ENCODE data around the gene RPLP2. TPM values are rescaled to one million over a fixed set of nuclear protein-coding genes. Genes with fewer than 3 reads are reported as not detected.

The RPLP2 gene
- polyA plus RNA-seq, 1 donor: 1,325 TPM

DNA sequence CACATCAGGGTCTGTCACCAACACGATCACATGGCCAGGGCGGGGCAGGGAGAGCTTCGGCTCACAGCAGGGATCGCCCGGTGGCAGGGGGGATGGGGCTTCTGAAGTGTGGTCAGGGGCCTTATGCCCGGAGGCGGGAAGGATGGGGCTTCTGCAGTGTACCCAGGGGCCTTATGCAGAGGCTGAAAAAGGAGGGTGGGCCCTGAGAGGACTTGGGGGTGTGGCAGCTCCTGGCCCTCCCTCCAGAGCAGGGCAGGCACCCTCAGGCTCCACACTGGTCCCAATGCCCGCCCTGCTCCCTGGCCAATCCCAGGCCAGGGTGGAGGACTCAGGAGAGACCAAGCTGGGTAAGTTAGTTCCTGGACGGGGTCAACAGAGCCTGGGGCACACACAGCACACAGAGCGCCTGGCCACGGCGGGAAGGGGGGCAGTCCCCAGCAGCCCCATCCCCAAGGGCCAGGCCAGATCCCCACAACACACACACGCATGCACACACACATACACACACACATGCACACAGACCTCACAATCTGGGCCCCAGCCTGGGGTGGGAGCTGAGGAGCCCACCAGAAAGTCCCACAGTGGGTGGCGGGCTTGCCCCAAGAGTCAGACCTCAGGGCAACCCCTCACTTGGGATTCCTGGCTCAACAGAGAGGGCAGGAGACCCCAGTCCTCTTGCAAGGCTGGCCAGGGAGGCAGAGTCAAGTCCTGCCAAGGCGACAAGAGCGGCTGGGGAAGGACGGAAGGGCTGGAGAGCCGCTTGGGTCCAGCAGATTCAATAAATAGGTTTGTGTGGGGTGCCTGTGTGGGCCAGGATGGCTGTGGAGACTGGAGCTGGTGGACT, 18.8 kb upstream of the RPLP2 start:
- Histone ChIP-seq H3K9me3 (ENCODE audit: control insufficient read depth, low read depth, low read length) (no peaks in the 10 kb centered on the region), H3K4me1 (ENCODE audit: control insufficient read depth, insufficient read depth, low read length) (peaks cover 16% of the 10 kb centered on the region), H3K36me3 (ENCODE audit: control insufficient read depth, insufficient read depth, low read length) (peaks cover 16% of the 10 kb centered on the region), H3K27me3 (ENCODE audit: control insufficient read depth, insufficient read depth, low read length) (peaks cover 15% of the 10 kb centered on the region), H3K27ac (ENCODE audit: low read length) (no peak overlapping the region), H3K4me3 (ENCODE audit: low read length) (no peak overlapping the region)
- WGBS (ENCODE audit: insufficient coverage, low lambda C conversion rate): no CpG with 5 or more reads among the region's 18 CpGs
- no peak for DNase-seq

DNA sequence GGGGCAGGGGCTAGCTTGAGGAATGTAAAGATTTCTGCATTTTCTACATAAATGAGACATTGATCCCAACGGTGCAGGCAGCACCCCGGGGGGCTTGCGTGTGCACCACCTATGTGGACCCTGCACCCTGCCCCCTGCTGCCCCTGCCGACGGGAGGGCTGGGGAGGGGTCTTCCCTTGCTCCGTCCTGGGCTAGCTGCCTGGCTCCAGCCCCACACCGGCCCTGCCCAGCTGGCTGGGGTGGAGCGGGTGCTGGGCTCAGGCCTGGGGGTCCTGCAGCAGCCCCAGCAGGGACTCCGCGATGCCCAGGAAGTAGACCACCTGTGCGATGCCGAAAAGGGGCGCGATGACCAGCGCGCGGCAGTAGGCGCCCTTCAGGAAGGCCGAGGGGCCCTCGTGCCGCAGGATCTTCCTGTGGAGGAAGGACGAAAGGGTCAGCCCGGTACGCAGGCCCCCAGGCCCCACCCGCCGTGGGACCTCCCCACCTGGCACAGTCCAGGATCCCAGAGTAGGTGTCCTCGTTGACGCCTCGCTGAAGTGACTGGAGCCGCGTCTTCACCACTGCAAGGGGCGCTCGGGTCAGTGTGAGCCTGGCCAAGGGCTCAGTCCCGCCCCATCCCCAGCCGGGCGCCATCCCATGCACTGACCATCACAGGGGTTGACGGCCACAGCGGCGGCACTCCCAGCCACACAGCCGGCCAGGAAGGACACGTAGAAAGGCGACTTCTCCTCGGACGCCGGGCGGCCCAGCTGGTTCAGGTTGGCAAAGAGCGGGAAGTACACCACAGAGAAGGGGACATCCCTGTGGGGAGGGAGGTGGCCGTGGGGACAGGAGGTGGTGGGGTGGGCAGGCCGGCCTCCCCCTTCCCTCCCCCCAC, 17.9 kb upstream of the RPLP2 start:
- H3K27me3 ChIP-seq (ENCODE audit: control insufficient read depth, insufficient read depth, low read length): peaks cover 15% of the 10 kb centered on the region
- WGBS (ENCODE audit: insufficient coverage, low lambda C conversion rate): no CpG with 5 or more reads among the region's 49 CpGs
- H3K36me3 ChIP-seq (ENCODE audit: control insufficient read depth, insufficient read depth, low read length): peaks cover 16% of the 10 kb centered on the region
- no peak overlapping the region for H3K4me3 ChIP-seq (ENCODE audit: low read length)
- DNase-seq: no peak
- H3K9me3 ChIP-seq (ENCODE audit: control insufficient read depth, low read depth, low read length): no peaks in the 10 kb centered on the region
- H3K27ac ChIP-seq (ENCODE audit: low read length): no peak overlapping the region
- H3K4me1 ChIP-seq (ENCODE audit: control insufficient read depth, insufficient read depth, low read length): peaks cover 24% of the 10 kb centered on the region

DNA sequence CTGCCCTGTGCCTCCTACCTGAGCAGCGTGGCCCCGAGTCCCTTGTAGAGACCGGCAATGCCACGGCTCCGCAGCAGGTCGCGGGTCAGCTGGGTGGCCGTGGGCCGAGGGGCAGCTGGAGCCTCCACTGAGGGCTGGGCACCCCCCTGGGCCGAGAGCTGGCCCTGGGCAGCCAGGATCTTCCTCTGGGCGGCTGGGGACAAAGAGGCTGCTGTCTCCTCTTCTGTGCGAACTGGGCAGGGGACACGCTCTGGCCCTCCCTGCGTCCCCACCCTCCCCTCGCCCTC, 17.3 kb upstream of the RPLP2 start:
- WGBS (ENCODE audit: insufficient coverage, low lambda C conversion rate): no CpG with 5 or more reads among the region's 15 CpGs

DNA sequence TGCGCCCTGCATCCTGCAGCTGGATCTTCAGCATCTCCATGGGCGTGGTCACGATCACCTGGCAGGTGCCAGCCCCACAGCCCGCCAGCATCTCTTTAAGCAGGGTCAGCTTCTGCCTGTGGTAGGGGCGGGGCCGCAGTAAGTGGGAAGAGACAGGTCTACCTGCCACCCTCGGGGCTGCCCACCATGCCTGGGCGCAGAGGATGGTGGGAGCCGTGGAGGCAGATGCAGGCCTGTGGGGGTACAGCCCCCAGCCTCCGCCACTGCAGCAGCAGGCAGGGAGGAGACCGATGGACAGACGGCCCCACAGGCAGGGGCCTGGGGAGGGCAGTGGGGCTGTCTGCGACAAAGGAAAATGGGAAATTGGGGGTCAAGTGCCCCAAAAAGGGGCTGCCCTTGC, 16.9 kb upstream of the RPLP2 start:
- H3K27ac ChIP-seq (ENCODE audit: low read length): no peak overlapping the region
- WGBS (ENCODE audit: insufficient coverage, low lambda C conversion rate): no CpG with 5 or more reads among the region's 13 CpGs
- H3K9me3 ChIP-seq (ENCODE audit: control insufficient read depth, low read depth, low read length): no peaks in the 10 kb centered on the region
- no peak for DNase-seq
- peaks cover 16% of the 10 kb centered on the region for H3K36me3 ChIP-seq (ENCODE audit: control insufficient read depth, insufficient read depth, low read length)
- no peak overlapping the region for H3K4me3 ChIP-seq (ENCODE audit: low read length)
- peaks cover 27% of the 10 kb centered on the region for H3K4me1 ChIP-seq (ENCODE audit: control insufficient read depth, insufficient read depth, low read length)
- peaks cover 15% of the 10 kb centered on the region for H3K27me3 ChIP-seq (ENCODE audit: control insufficient read depth, insufficient read depth, low read length)

More for the DNA sequence above, 17.3 kb upstream of the RPLP2 start:
- H3K27me3 ChIP-seq (ENCODE audit: control insufficient read depth, insufficient read depth, low read length): peaks cover 15% of the 10 kb centered on the region
- H3K4me1 ChIP-seq (ENCODE audit: control insufficient read depth, insufficient read depth, low read length): peaks cover 27% of the 10 kb centered on the region
- peaks cover 16% of the 10 kb centered on the region for H3K36me3 ChIP-seq (ENCODE audit: control insufficient read depth, insufficient read depth, low read length)
- no peak for DNase-seq
- no peaks in the 10 kb centered on the region for H3K9me3 ChIP-seq (ENCODE audit: control insufficient read depth, low read depth, low read length)
- no peak overlapping the region for H3K27ac ChIP-seq (ENCODE audit: low read length)
- H3K4me3 ChIP-seq (ENCODE audit: low read length): no peak overlapping the region

GRCh38 chr11:793556-793955, 16.2 kb upstream of the RPLP2 start:
- no peak for DNase-seq
- H3K27me3 ChIP-seq (ENCODE audit: control insufficient read depth, insufficient read depth, low read length): peaks cover 14% of the 10 kb centered on the region
- no peak overlapping the region for H3K27ac ChIP-seq (ENCODE audit: low read length)
- H3K36me3 ChIP-seq (ENCODE audit: control insufficient read depth, insufficient read depth, low read length): peaks cover 16% of the 10 kb centered on the region
- WGBS (ENCODE audit: insufficient coverage, low lambda C conversion rate): no CpG with 5 or more reads among the region's 7 CpGs
- no peak overlapping the region for H3K4me3 ChIP-seq (ENCODE audit: low read length)
- H3K9me3 ChIP-seq (ENCODE audit: control insufficient read depth, low read depth, low read length): no peaks in the 10 kb centered on the region
- peaks cover 30% of the 10 kb centered on the region for H3K4me1 ChIP-seq (ENCODE audit: control insufficient read depth, insufficient read depth, low read length)

DNA sequence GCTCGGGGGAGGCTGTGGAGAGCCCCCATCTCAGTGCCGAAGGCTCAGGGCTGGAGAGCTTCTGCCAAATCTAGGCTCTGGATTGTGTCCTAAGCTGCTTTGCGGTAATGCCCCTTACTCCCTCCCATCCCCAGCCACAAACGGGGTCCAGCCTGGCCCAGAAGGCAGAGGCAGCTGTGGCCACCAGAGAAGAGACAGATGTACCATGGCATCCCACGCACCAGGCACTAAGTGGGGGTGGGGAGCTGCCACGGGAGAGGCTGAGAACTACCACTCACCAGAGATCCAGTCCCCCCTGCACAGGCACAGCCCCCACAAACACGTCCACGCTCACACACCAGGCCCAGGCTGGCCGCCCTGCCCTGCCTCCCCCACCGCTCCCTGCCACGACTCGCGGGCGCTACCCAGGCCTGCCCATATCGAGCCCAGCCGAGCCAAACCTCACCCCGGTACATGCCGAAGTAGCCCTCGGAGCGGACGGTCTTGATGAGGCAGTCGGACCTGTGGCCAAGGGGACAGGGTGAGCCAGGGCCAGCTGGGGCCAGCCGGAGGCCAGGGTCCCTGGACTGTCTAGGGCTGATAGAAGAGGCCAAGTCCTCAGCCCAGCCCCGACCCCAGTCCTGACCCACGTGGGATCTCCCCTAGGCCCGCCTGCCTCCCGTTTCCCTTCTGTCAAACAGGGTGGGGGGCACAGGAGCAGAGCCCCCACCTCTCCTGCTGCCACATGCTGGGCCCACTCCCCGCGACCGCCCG, 15.6 kb upstream of the RPLP2 start:
- H3K4me3 ChIP-seq (ENCODE audit: low read length): no peak overlapping the region
- DNase-seq: no peak
- H3K9me3 ChIP-seq (ENCODE audit: control insufficient read depth, low read depth, low read length): no peaks in the 10 kb centered on the region
- peaks cover 8% of the 10 kb centered on the region for H3K27me3 ChIP-seq (ENCODE audit: control insufficient read depth, insufficient read depth, low read length)
- no peak overlapping the region for H3K27ac ChIP-seq (ENCODE audit: low read length)
- peaks cover 30% of the 10 kb centered on the region for H3K4me1 ChIP-seq (ENCODE audit: control insufficient read depth, insufficient read depth, low read length)
- WGBS (ENCODE audit: insufficient coverage, low lambda C conversion rate): no CpG with 5 or more reads among the region's 31 CpGs
- peaks cover 20% of the 10 kb centered on the region for H3K36me3 ChIP-seq (ENCODE audit: control insufficient read depth, insufficient read depth, low read length)

- H3K4me1 ChIP-seq (ENCODE audit: control insufficient read depth, insufficient read depth, low read length): peaks cover 30% of the 10 kb centered on the region
- H3K27ac ChIP-seq (ENCODE audit: low read length): no peak overlapping the region
- peaks cover under 1% of the 10 kb centered on the region for H3K27me3 ChIP-seq (ENCODE audit: control insufficient read depth, insufficient read depth, low read length)
- peak in 1 of 2 donors; percentile 48 for DNase-seq
- H3K9me3 ChIP-seq (ENCODE audit: control insufficient read depth, low read depth, low read length): no peaks in the 10 kb centered on the region
- 93% methylated on average over 5 of the region's 38 CpGs for WGBS (ENCODE audit: insufficient coverage, low lambda C conversion rate)
- H3K36me3 ChIP-seq (ENCODE audit: control insufficient read depth, insufficient read depth, low read length): peaks cover 26% of the 10 kb centered on the region
- peak overlapping the region; percentile 58 for H3K4me3 ChIP-seq (ENCODE audit: low read length)
These were observed 14.8 kb upstream of the RPLP2 start for GRCh38 chr11:794766-795633.

DNA sequence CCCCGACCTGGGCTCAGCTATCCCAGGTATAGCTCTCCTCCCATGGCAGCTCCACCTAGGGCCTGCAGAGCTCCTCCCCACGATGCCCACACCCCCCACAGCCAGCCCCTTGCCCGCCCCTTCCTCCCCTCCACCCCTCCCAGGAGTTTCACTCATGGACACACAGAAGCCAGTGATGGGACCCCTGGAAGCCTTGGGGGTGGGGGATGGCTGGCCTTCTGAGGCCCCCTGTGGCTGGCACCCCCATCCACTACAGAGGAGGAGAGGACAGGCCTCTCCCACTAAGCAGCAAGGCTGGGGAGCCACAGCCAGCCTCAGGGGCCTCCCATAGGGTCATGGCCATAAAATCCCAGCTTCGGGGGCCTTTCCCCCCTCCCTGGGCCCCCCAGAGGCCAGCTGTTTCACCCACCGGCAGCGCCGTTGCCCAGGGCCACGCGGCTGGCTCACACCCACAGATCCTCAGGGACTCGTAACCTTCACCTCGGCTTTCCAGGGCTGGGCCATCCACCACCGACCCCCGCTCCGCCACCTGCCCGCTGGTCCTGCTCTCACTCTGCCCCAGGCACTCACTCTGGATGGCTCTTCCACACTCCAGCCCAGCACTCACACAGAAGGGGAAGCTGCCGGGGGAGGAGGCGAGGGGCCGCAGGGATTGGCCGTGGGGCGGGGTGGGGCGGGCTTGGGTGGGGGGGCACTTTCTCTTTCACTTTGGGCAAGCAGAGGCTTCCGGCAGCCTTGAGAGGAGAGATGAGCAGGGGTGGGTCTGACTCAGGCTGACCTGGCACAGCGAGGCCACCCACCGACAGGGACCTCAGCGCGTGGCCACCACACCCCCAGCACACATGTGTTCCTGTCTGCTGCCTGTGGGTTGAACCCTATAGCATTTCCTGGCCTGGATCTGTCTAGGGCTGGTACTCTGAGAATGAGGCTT, 13.9 kb upstream of the RPLP2 start:
- peak overlapping the region; percentile 83 for H3K27ac ChIP-seq (ENCODE audit: low read length)
- H3K27me3 ChIP-seq (ENCODE audit: control insufficient read depth, insufficient read depth, low read length): no peaks in the 10 kb centered on the region
- peaks cover 31% of the 10 kb centered on the region for H3K36me3 ChIP-seq (ENCODE audit: control insufficient read depth, insufficient read depth, low read length)
- H3K4me1 ChIP-seq (ENCODE audit: control insufficient read depth, insufficient read depth, low read length): peaks cover 30% of the 10 kb centered on the region
- peak in 1 of 2 donors; percentile 81 for DNase-seq
- no peaks in the 10 kb centered on the region for H3K9me3 ChIP-seq (ENCODE audit: control insufficient read depth, low read depth, low read length)
- peak overlapping the region; percentile 58 for H3K4me3 ChIP-seq (ENCODE audit: low read length)
- no CpG with 5 or more reads among the region's 26 CpGs for WGBS (ENCODE audit: insufficient coverage, low lambda C conversion rate)

All from large intestine (tissue), 3 donors.